ENCODE data around the gene MAST2. TPM values are rescaled to one million over a fixed set of nuclear protein-coding genes. Genes with fewer than 3 reads are reported as not detected.

Gene MAST2
- total and polyA plus RNA-seq, 2 donors (not counting 3 experiments of a cell fraction or from before 2014, with no cell fraction given) = 25.0 to 41.2 TPM

DNA sequence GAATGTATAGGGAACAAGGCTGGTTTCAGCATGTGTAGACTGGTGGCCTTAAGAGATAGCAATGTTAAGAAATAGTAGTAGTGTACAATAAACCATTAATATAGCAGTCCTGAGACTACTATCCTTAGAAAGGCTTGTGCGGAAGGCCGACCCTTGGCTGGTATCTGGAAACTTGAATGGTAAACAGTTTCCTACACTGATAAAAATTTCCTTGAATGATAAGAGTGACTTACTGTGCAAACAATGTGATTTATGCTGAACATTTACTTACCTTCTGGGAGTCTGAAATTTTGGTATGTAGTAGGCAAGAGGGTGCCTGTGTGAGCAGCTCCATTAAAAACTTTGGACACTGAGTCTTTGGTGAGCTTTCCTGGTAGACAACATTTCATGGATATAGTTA, 44.7 kb downstream of the MAST2 start:
- H3K79me2 ChIP-seq (ENCODE audit: control insufficient read depth, insufficient read depth, low read length) = peaks cover 16% of the 10 kb centered on the region
- H3K4me1 ChIP-seq (ENCODE audit: control insufficient read depth, extremely low read depth, insufficient read depth, low read length) = peaks cover 2% of the 10 kb centered on the region
- no peak overlapping the region for H3K4me3 ChIP-seq (replicated peaks in 1 of 3; ENCODE audit: insufficient read depth in 1 of 3, low read depth in 1 of 3, low read length in 3 of 3)
- CTCF ChIA-PET = no interaction called here
- H3K9ac ChIP-seq (replicated peaks; ENCODE audit: extremely low read depth, insufficient read depth, low read length) = no peak overlapping the region
- no peak for TF ChIP-seq GATA2 (IDR thresholded peaks at IDR 0.05; ENCODE audit: insufficient read depth, insufficient read length, low read depth, low read length)
- TF ChIP-seq MYC (IDR thresholded peaks at IDR 0.05; ENCODE audit: low read depth, low read length) = no peak
- no peak for TF ChIP-seq EZH2 (IDR thresholded peaks at IDR 0.05; ENCODE audit: borderline replicate concordance, low read depth, low read length, severe bottlenecking)
- TF ChIP-seq, protein P1, sequence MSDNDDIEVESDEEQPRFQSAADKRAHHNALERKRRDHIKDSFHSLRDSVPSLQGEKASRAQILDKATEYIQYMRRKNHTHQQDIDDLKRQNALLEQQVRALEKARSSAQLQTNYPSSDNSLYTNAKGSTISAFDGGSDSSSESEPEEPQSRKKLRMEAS (IDR thresholded peaks at IDR 0.05; ENCODE audit: insufficient read depth, insufficient read length) = no peak
- TF ChIP-seq FOS (IDR thresholded peaks at IDR 0.05; ENCODE audit: borderline replicate concordance, insufficient read depth, low read length) = no peak
- no peak for TF ChIP-seq JUN (IDR thresholded peaks at IDR 0.05; ENCODE audit: borderline replicate concordance, insufficient read depth, insufficient read length, low read depth)
- TF ChIP-seq POLR2A (IDR thresholded peaks at IDR 0.05; ENCODE audit: low read depth, low read length) = no peak
- TF ChIP-seq POLR2AphosphoS5 (IDR thresholded peaks at IDR 0.05; ENCODE audit: insufficient read depth, low read depth, low read length) = no peak
- TF ChIP-seq, protein P2, sequence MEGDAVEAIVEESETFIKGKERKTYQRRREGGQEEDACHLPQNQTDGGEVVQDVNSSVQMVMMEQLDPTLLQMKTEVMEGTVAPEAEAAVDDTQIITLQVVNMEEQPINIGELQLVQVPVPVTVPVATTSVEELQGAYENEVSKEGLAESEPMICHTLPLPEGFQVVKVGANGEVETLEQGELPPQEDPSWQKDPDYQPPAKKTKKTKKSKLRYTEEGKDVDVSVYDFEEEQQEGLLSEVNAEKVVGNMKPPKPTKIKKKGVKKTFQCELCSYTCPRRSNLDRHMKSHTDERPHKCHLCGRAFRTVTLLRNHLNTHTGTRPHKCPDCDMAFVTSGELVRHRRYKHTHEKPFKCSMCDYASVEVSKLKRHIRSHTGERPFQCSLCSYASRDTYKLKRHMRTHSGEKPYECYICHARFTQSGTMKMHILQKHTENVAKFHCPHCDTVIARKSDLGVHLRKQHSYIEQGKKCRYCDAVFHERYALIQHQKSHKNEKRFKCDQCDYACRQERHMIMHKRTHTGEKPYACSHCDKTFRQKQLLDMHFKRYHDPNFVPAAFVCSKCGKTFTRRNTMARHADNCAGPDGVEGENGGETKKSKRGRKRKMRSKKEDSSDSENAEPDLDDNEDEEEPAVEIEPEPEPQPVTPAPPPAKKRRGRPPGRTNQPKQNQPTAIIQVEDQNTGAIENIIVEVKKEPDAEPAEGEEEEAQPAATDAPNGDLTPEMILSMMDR (IDR thresholded peaks at IDR 0.05; ENCODE audit: extremely low read depth in 1 of 2, insufficient read depth in 1 of 2, low read depth in 1 of 2, low read length in 2 of 2) = no peak
- intact Hi-C loops (cut with micrococcal nuclease) (no loop called here), dilution Hi-C loops (cut with MboI; ENCODE audit: extremely low pct_ligation_motif_present, low sequenced_read_pairs) (no loop called here)
- H3K9me3 ChIP-seq (replicated peaks; ENCODE audit: control insufficient read depth, insufficient read depth, low read length) = no peaks in the 10 kb centered on the region
- no peaks in the 10 kb centered on the region for H3K36me3 ChIP-seq (ENCODE audit: control insufficient read depth in 2 of 2, extremely low read depth in 1 of 2, insufficient read depth in 2 of 2, low read length in 2 of 2)
- no peak overlapping the region for H2AFZ ChIP-seq (ENCODE audit: low read depth, low read length)
- no TSS peak for BruUV-seq (replicated peaks)
- H3K27me3 ChIP-seq (ENCODE audit: control insufficient read depth in 2 of 2, insufficient read depth in 2 of 2, low read length in 2 of 2) = no peaks in the 10 kb centered on the region
- H4K20me1 ChIP-seq (replicated peaks; ENCODE audit: control insufficient read depth, extremely low read depth, insufficient read depth, low read length) = no peaks in the 10 kb centered on the region
- no peaks in the 10 kb centered on the region for H3K9me1 ChIP-seq (replicated peaks; ENCODE audit: control insufficient read depth, extremely low read depth, insufficient read depth, low read length)
- no peak overlapping the region for H3K4me2 ChIP-seq (ENCODE audit: insufficient read depth, low read length)
- POLR2A ChIA-PET = no interaction called here
- DNase-seq (ENCODE audit: low read depth, low spot score) = no peak
- no peak for FAIRE-seq
- no peak overlapping the region for H3K27ac ChIP-seq (ENCODE audit: insufficient read depth, low read depth, low read length)

Data from endothelial cell of umbilical vein (primary cell).